Stimulated activated naive CD8-positive, alpha-beta T cell treated with anti-CD3 and anti-CD28 coated beads, Interleukin-15, amount 100 ng/mL, for 72 hours (primary cell): ENCODE data around the gene PTK6.

Experiments used
- ATAC-seq: fragments of 150-1000 bp; cut with Tn5 transposase; 2 replicates; pipeline ENCODE4 v1.10.0; 2021; ENCODE audit warnings: mild to moderate bottlenecking, moderate library complexity
- DNase-seq, 2 donors: peaks; one replicate each; pipeline ENCODE4 v3.0.0; 2021 to 2022
- H3K27ac Mint-ChIP-seq, 2 donors: one replicate each; pipeline ENCODE4 v1.8.0; 2022; ENCODE audit warnings: mild to moderate bottlenecking in 2 of 2, mixed read lengths in 2 of 2, moderate library complexity in 2 of 2
- H3K27me3 Mint-ChIP-seq: one replicate; pipeline ENCODE4 v1.8.0; 2022; ENCODE audit warnings: mixed read lengths
- H3K4me1 Mint-ChIP-seq: one replicate; pipeline ENCODE4 v1.8.0; 2022; ENCODE audit warnings: mild to moderate bottlenecking, mixed read lengths
- H3K4me3 Mint-ChIP-seq, 2 donors: one replicate each; pipeline ENCODE4 v1.8.0; 2022; ENCODE audit warnings: mild to moderate bottlenecking in 2 of 2, mixed read lengths in 2 of 2, moderate library complexity in 1 of 2
- H3K9me3 Mint-ChIP-seq, 2 donors: one replicate each; pipeline ENCODE4 v1.8.0; 2022; ENCODE audit warnings: mixed read lengths in 2 of 2

Gene PTK6

GRCh38 chr20:63543131-63543530 lies 6.0 kb upstream of the PTK6 start:
- no peaks in the 10 kb centered on the region for H3K9me3 Mint-ChIP-seq
- H3K4me3 Mint-ChIP-seq, result no peak overlapping the region
- peaks cover 24% of the 10 kb centered on the region for H3K4me1 Mint-ChIP-seq
- peaks cover 8% of the 10 kb centered on the region for H3K27me3 Mint-ChIP-seq
- no peak for DNase-seq
- no peak for ATAC-seq
- no peak overlapping the region for H3K27ac Mint-ChIP-seq

GRCh38 chr20:63542696-63543095 lies 5.5 kb upstream of the PTK6 start:
- DNase-seq (no peak), ATAC-seq (no peak)
- H3K27me3 Mint-ChIP-seq, result peaks cover 8% of the 10 kb centered on the region
- peaks cover 28% of the 10 kb centered on the region for H3K4me1 Mint-ChIP-seq
- H3K4me3 Mint-ChIP-seq, result no peak overlapping the region
- no peak overlapping the region for H3K27ac Mint-ChIP-seq
- H3K9me3 Mint-ChIP-seq, result no peaks in the 10 kb centered on the region

- peaks cover 34% of the 10 kb centered on the region for H3K4me1 Mint-ChIP-seq
- ATAC-seq, result no peak
- no peak for DNase-seq
- H3K27me3 Mint-ChIP-seq, result peaks cover 6% of the 10 kb centered on the region
- no peak overlapping the region for H3K4me3 Mint-ChIP-seq
- H3K9me3 Mint-ChIP-seq, result no peaks in the 10 kb centered on the region
- H3K27ac Mint-ChIP-seq, result peak overlapping the region in 1 of 2 donors; percentile 30
These were observed 4.9 kb upstream of the PTK6 start for GRCh38 chr20:63542031-63542559.

GRCh38 chr20:63541371-63541770 lies 4.2 kb upstream of the PTK6 start:
- no peak for ATAC-seq
- Mint-ChIP-seq H3K27me3 (no peaks in the 10 kb centered on the region), H3K4me3 (no peak overlapping the region), H3K9me3 (no peaks in the 10 kb centered on the region), H3K27ac (no peak overlapping the region), H3K4me1 (peaks cover 36% of the 10 kb centered on the region)
- no peak for DNase-seq

GRCh38 chr20:63540417-63541186 lies 3.4 kb upstream of the PTK6 start:
- H3K27ac Mint-ChIP-seq, result no peak overlapping the region

DNA sequence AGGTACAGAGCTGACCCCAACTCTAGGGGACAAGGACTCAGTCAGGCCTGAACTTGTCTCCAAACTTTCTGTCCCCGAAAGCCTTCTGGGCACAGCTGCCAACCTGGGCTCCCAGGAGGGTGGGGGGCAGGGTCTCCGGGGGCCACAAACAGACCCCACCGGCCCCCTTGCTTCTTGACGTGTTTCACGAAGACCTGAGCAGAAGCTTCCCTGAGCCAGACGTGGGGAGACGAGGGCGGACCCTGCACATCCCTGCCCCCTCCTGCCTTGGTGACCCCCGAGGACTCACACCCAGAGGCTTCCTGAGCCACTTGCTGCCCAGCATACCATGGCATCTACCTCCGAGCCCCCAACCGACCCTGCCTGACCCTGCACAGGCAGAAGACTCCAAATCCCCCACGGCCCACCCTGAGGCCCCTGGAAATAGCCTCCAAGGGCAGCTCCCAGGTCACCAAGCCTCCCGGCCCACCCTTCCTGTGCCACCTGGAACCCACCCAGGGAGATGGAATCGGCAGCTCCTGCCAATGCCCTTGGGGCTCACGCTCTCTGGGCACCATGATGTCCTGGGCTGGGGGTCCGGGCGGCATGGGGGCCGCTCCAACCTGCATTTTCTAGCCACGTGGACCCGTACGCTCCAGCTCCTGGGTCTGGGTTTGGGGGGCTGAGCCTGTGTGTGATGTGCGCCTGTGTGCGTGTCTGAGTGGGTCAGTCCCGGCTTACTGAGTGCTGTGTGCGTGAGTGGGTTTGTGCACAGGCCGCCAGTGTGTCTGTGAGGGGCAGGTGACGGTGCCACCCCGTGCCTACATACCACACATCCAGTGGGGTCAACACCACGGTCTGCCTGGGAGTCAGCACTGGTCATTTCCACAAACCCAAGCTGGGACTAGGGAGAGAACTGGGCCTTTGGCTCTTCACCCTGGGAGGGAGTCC lies 2.5 kb upstream of the PTK6 start:
- H3K4me3 Mint-ChIP-seq, result peak overlapping the region in 1 of 2 donors; percentile 50
- no peak for DNase-seq
- no peaks in the 10 kb centered on the region for H3K9me3 Mint-ChIP-seq
- no peaks in the 10 kb centered on the region for H3K27me3 Mint-ChIP-seq
- H3K27ac Mint-ChIP-seq, result peak overlapping the region in 1 of 2 donors; percentile 74
- ATAC-seq, result no peak
- peaks cover 34% of the 10 kb centered on the region for H3K4me1 Mint-ChIP-seq

More at GRCh38 chr20:63540417-63541186, 3.4 kb upstream of the PTK6 start:
- peaks cover 39% of the 10 kb centered on the region for H3K4me1 Mint-ChIP-seq
- ATAC-seq, result no peak
- no peak overlapping the region for H3K4me3 Mint-ChIP-seq
- no peak for DNase-seq
- no peaks in the 10 kb centered on the region for H3K9me3 Mint-ChIP-seq
- H3K27me3 Mint-ChIP-seq, result no peaks in the 10 kb centered on the region

DNA sequence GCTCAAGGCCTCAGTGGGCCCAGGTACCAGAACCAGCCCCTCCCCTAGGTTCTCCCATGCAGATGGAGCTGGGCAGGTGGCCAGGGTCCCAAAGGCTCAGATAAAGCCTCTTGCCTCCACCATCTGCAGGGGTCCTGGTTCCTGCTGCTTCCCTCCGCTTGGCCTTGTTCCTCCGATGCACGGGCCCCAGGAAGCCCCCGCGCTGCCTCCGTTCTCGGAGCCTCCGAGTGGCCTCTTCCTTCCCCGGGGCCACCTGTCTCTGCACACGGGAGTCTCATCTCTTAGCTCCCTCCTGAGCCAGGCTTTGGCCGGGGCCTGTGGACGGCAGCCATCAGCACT lies 1.9 kb upstream of the PTK6 start:
- Mint-ChIP-seq H3K4me1 (peaks cover 34% of the 10 kb centered on the region), H3K4me3 (peak overlapping the region; percentile 4 to 50), H3K27me3 (no peaks in the 10 kb centered on the region), H3K9me3 (no peaks in the 10 kb centered on the region), H3K27ac (peak overlapping the region in 1 of 2 donors; percentile 74)
- ATAC-seq (no peak), DNase-seq (no peak)

GRCh38 chr20:63538204-63539091 lies 1.3 kb upstream of the PTK6 start:
- peaks cover 34% of the 10 kb centered on the region for H3K4me1 Mint-ChIP-seq
- peak overlapping the region; percentile 73 to 78 for H3K4me3 Mint-ChIP-seq
- H3K27ac Mint-ChIP-seq, result peak overlapping the region; percentile 42 to 90
- H3K27me3 Mint-ChIP-seq, result no peaks in the 10 kb centered on the region
- ATAC-seq (peak; percentile 3), DNase-seq (no peak)
- no peaks in the 10 kb centered on the region for H3K9me3 Mint-ChIP-seq

- peak; percentile 96 for ATAC-seq
- no peaks in the 10 kb centered on the region for H3K9me3 Mint-ChIP-seq
These were observed 488 bp upstream of the PTK6 start for GRCh38 chr20:63537525-63538203.

GRCh38 chr20:63536241-63536977 lies 767 bp downstream of the PTK6 start:
- Mint-ChIP-seq H3K27me3 (no peaks in the 10 kb centered on the region), H3K4me1 (peaks cover 34% of the 10 kb centered on the region), H3K4me3 (no peak overlapping the region), H3K27ac (peak overlapping the region in 1 of 2 donors; percentile 46), H3K9me3 (no peaks in the 10 kb centered on the region)
- no peak for DNase-seq
- ATAC-seq, result no peak

More at GRCh38 chr20:63537525-63538203, 488 bp upstream of the PTK6 start:
- Mint-ChIP-seq H3K4me1 (peaks cover 34% of the 10 kb centered on the region), H3K27ac (peak overlapping the region; percentile 67 to 90), H3K27me3 (no peaks in the 10 kb centered on the region), H3K4me3 (peak overlapping the region; percentile 73 to 78)
- peak; percentile 98 to 99 for DNase-seq

DNA sequence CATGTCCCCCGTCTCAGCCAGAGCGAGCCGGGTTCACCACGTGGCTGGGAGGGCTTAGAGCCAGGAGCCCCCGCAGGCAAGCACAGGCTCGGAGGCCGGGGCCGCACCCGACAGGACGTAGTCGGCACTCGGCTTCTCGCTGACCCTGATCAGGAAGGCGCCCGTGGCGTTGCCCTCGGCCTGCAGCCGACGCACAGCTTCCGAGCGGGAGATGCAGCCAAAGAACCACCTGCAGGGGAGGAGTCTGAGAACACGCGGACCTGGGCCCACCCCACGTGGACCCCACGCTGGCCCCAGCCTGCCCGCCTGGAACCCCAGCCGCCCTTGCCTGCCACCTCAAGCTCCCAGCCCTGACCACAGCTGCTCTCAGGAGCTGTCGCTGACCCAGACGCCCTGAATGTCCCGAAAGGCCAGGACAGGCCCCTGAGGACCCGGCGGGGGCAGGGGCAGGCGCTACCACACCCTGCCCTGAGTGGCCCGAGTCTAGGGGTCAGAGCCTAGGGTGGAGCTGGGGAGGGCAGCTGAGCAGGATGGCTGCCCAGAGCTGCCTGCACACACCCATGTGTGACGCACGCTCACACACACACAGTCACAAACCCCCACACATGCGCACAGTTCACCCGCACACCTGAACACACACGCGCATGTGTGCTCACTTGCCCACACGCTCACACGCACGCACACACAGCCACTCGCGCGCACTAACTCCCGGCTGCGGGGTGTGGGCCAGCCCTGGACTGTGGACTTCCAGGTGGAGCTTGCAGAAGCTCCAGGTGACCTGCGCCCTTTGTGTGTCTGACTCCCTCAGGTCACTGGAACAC lies 2.1 kb downstream of the PTK6 start:
- no peak for DNase-seq
- Mint-ChIP-seq H3K27me3 (no peaks in the 10 kb centered on the region), H3K27ac (no peak overlapping the region), H3K9me3 (no peaks in the 10 kb centered on the region), H3K4me1 (peaks cover 34% of the 10 kb centered on the region), H3K4me3 (no peak overlapping the region)
- no peak for ATAC-seq

- DNase-seq, result no peak
- H3K27ac Mint-ChIP-seq, result no peak overlapping the region
- ATAC-seq, result no peak
- no peaks in the 10 kb centered on the region for H3K9me3 Mint-ChIP-seq
- no peak overlapping the region for H3K4me3 Mint-ChIP-seq
- peaks cover 34% of the 10 kb centered on the region for H3K4me1 Mint-ChIP-seq
- H3K27me3 Mint-ChIP-seq, result no peaks in the 10 kb centered on the region
These were observed 2.7 kb downstream of the PTK6 start for GRCh38 chr20:63534427-63534830.

GRCh38 chr20:63533871-63534393 lies 3.2 kb downstream of the PTK6 start:
- H3K27me3 Mint-ChIP-seq, result no peaks in the 10 kb centered on the region
- no peak for DNase-seq
- ATAC-seq, result no peak
- no peak overlapping the region for H3K4me3 Mint-ChIP-seq
- no peak overlapping the region for H3K27ac Mint-ChIP-seq
- H3K4me1 Mint-ChIP-seq, result peaks cover 30% of the 10 kb centered on the region
- H3K9me3 Mint-ChIP-seq, result no peaks in the 10 kb centered on the region
